ENCODE results near the gene REX1BD. TPM values are rescaled to one million over a fixed set of nuclear protein-coding genes. Genes with fewer than 3 reads are reported as not detected.

Gene REX1BD
- total and polyA plus RNA-seq, 2 of the 4 experiments (the other 2 are of a cell fraction): 14.2 to 44.6 TPM

DNA sequence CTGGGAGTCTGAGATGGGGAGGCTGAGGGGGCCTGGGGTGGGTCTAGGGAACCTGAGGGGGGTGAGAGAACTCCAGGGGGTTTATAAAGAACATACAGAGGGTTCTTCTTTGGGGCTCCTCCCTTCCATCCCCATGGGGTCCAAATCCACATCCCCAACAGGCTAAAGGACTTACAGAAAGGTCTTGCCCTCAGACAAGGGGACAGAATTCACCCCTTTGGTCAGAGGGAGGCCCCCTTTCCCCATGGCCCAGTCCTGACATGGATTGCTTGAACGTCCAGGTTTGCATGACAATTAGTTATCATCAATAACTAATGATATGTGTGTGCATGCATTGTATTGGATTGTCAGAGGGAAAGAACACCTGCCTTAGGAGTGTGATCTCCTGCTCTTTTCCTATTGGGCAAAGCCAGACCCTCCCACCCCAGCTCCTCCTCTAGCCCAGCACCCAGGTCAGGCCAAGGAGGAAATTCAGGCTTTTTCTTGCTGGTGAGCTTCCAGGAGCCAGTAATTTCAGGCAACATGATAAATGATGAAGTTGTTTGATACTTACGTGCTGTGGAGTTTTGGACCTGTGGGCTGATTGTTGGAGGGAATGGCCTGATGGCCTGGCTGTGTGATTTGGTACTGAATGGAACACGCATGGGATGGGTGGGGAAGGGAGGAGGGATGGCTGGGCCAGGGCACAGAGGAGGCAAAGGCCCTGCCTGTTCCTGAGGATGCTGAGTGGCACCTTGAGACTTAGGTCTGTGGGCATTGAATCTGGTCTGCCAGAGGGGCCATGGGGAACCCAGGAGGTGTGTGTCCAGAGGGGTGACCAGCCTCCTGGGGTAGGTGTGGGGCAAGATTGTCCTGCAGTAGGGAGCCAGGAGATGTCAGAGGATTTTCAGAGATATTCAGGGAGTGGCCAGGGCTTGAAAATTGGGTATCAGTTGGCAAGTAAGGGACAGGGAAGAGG is 49.4 kb downstream of the REX1BD start:
- no peak overlapping the region; the same call in 1 of the 2 replicates for H3K9ac ChIP-seq (ENCODE audit: low read depth, low read length)
- H4K91ac ChIP-seq (ENCODE audit: insufficient read depth, low read depth, low read length): no peak overlapping the region
- H2AFZ ChIP-seq (replicated peaks; ENCODE audit: low read length, poor library complexity): peak overlapping the region; percentile 58
- H3K4me2 ChIP-seq (ENCODE audit: low read depth, low read length): peak overlapping the region; percentile 97
- H2BK15ac ChIP-seq (ENCODE audit: low read depth, low read length): no peak overlapping the region
- peak overlapping the region; percentile 43 for H2AK5ac ChIP-seq (ENCODE audit: low read depth, low read length)
- no peak overlapping the region for H3K18ac ChIP-seq (ENCODE audit: low read depth, low read length)
- no peak overlapping the region for H4K5ac ChIP-seq (ENCODE audit: low read depth, low read length)
- H2BK20ac ChIP-seq (ENCODE audit: low read depth, low read length): no peak overlapping the region
- H3K14ac ChIP-seq (replicated peaks; ENCODE audit: low read depth, low read length): no peak overlapping the region; the same call in 1 of the 2 replicates
- ChIA-PET POLR2A (ENCODE audit: unreplicated experiment) (no interaction called here), CTCF (no interaction called here)
- DNase-seq: no peak
- no peak for ATAC-seq (ENCODE audit: low read depth)
- no peaks in the 10 kb centered on the region for H3K27me3 ChIP-seq (ENCODE audit: control insufficient read depth, insufficient read depth, low read length)
- dilution Hi-C loops (cut with HindIII; ENCODE audit: low sequenced_read_pairs, unreplicated experiment): no loop called here
- peaks cover 3% of the 10 kb centered on the region for H4K20me1 ChIP-seq (ENCODE audit: insufficient read depth, low read length)
- no peak overlapping the region for H3K56ac ChIP-seq (ENCODE audit: extremely low read depth, insufficient read depth, low read length)
- no TSS peak for BruUV-seq (replicated peaks)
- no peaks in the 10 kb centered on the region for H3K36me3 ChIP-seq (ENCODE audit: control insufficient read depth, insufficient read depth, low read length)
- no peak overlapping the region for H3K4ac ChIP-seq (ENCODE audit: low read depth, low read length)
- peaks cover 15% of the 10 kb centered on the region for H3K9me1 ChIP-seq (ENCODE audit: insufficient read depth, low read length)
- in situ Hi-C loops (cut with MboI; ENCODE audit: low sequenced_read_pairs): no loop called here
- no peak overlapping the region for H3K27ac ChIP-seq (ENCODE audit: insufficient read depth, low read length)
- H2BK5ac ChIP-seq (ENCODE audit: low read depth, low read length, poor library complexity, severe bottlenecking): no peak overlapping the region
- no peak overlapping the region; a peak in 2 of 4 replicates for H4K8ac ChIP-seq (ENCODE audit: low read depth in 2 of 2, low read length in 2 of 2)
- H3K23ac ChIP-seq (ENCODE audit: low read depth, low read length): peak overlapping the region; percentile 13; the same call in 1 of the 2 replicates
- peak overlapping the region; percentile 55 for H2AK9ac ChIP-seq (replicated peaks; ENCODE audit: low read depth, low read length, poor library complexity)
- no peak overlapping the region for H2BK120ac ChIP-seq (ENCODE audit: low read depth, low read length)
- peaks cover 14 to 38% of the 10 kb centered on the region in 2 experiments for H3K79me1 ChIP-seq (ENCODE audit: low read depth in 1 of 2, low read length in 2 of 2)
- intact Hi-C loops (cut with micrococcal nuclease): no loop called here
- TF ChIP-seq RAD21 (IDR thresholded peaks at IDR 0.05; ENCODE audit: low read length) (no peak), POLR2A (IDR thresholded peaks at IDR 0.05; ENCODE audit: low read depth, low read length) (no peak)
- TF ChIP-seq, protein P1, sequence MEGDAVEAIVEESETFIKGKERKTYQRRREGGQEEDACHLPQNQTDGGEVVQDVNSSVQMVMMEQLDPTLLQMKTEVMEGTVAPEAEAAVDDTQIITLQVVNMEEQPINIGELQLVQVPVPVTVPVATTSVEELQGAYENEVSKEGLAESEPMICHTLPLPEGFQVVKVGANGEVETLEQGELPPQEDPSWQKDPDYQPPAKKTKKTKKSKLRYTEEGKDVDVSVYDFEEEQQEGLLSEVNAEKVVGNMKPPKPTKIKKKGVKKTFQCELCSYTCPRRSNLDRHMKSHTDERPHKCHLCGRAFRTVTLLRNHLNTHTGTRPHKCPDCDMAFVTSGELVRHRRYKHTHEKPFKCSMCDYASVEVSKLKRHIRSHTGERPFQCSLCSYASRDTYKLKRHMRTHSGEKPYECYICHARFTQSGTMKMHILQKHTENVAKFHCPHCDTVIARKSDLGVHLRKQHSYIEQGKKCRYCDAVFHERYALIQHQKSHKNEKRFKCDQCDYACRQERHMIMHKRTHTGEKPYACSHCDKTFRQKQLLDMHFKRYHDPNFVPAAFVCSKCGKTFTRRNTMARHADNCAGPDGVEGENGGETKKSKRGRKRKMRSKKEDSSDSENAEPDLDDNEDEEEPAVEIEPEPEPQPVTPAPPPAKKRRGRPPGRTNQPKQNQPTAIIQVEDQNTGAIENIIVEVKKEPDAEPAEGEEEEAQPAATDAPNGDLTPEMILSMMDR (conservative IDR thresholded peaks at IDR 0.05; ENCODE audit: low read depth, low read length): peak; percentile 12; the same call in 1 of the 2 replicates
- no peaks in the 10 kb centered on the region for H3K9me3 ChIP-seq (ENCODE audit: control insufficient read depth, insufficient read depth, low read length)
- 100% methylated on average over 1 of the region's 3 CpGs; no CpG with 5 or more reads in 1 of the 2 experiments for WGBS, 2 experiments (ENCODE audit: extremely low coverage in 2 of 2, insufficient read length in 1 of 2)
- peak overlapping the region; percentile 98 for H3K4me3 ChIP-seq (ENCODE audit: insufficient read depth, low read depth, low read length)
- H3K4me1 ChIP-seq (ENCODE audit: control insufficient read depth, insufficient read depth, low read length): peaks cover 7% of the 10 kb centered on the region

Measured in IMR-90 (cell line).